ENCODE data around the gene FOXO1. TPM values are rescaled to one million over a fixed set of nuclear protein-coding genes. Genes with fewer than 3 reads are reported as not detected.

Gene FOXO1
- total RNA-seq, 1 donor from 2014 or later, result 17.7 TPM

DNA sequence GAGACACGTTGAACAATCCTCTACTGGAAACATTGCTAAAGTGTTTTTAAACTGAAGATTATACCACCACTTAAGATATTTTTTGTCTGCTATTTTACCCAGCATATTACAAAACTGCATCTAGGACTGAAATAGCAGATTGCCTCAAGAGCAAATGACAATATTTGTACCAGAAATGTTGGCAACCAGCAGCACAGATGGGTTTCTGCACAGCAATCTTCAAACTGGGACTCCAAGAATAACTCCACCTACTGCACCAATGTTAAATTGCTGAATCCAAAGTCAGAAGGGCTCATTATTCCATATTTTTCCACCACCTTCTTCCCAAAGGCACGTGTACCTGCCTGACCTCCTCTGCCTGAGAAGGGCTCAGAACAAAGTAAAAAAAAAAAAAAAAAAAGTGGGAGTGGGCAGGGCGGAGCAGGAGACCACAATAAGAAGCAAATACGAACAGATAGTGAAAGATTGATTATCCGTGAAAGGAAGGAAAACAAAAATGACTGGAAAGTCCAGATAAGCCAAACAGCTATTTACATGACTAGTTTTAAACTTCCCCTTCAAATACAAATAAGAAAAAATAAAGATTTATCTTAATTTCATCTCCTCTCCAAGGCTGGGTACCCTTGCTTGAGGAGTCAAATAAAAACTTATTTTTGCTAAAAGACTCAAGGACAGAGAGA lies 79.4 kb downstream of the FOXO1 start:
- DNase-seq (ENCODE audit: low read depth), result no peak
- H3K27me3 ChIP-seq (ENCODE audit: control insufficient read depth, insufficient read depth, low read length), result no peaks in the 10 kb centered on the region
- no peak overlapping the region for H3K4me3 ChIP-seq (ENCODE audit: low read depth, low read length)
- TF ChIP-seq, protein P1, sequence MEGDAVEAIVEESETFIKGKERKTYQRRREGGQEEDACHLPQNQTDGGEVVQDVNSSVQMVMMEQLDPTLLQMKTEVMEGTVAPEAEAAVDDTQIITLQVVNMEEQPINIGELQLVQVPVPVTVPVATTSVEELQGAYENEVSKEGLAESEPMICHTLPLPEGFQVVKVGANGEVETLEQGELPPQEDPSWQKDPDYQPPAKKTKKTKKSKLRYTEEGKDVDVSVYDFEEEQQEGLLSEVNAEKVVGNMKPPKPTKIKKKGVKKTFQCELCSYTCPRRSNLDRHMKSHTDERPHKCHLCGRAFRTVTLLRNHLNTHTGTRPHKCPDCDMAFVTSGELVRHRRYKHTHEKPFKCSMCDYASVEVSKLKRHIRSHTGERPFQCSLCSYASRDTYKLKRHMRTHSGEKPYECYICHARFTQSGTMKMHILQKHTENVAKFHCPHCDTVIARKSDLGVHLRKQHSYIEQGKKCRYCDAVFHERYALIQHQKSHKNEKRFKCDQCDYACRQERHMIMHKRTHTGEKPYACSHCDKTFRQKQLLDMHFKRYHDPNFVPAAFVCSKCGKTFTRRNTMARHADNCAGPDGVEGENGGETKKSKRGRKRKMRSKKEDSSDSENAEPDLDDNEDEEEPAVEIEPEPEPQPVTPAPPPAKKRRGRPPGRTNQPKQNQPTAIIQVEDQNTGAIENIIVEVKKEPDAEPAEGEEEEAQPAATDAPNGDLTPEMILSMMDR (IDR thresholded peaks at IDR 0.05; ENCODE audit: insufficient read depth, low read length, poor library complexity, severe bottlenecking), result no peak
- H3K36me3 ChIP-seq (ENCODE audit: control insufficient read depth, insufficient read depth, low read length), result no peaks in the 10 kb centered on the region

DNA sequence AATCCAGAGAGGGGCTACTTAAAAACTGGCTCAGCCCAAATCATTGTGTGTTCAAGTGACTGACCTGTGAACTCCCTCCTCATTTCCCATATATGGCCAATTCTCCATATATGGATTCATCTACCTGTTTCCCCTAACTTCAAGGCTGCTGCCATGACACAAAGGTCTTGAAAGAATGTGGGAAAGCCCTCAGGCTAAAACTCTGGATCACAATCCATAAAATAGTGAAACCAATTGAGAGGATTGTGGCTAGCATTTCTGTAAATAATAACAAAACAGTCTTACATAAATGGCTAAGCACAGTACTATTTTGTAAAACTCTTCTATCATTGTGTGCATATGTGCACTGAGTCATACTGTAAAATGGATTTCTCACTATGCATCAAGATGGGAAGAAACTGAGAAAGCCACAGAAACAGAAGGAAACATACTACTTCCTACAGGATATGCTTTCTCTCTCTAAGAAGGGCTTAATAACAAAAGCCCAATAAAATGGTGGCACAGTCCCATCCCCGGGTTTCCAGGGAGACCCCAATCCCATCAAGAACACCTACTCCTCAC lies 80.5 kb downstream of the FOXO1 start:
- H3K4me3 ChIP-seq (ENCODE audit: low read depth, low read length), result no peak overlapping the region
- H3K27me3 ChIP-seq (ENCODE audit: control insufficient read depth, insufficient read depth, low read length), result no peaks in the 10 kb centered on the region
- no peak for DNase-seq (ENCODE audit: low read depth)
- TF ChIP-seq, protein P1 (IDR thresholded peaks at IDR 0.05; ENCODE audit: insufficient read depth, low read length, poor library complexity, severe bottlenecking), result no peak
- no peaks in the 10 kb centered on the region for H3K36me3 ChIP-seq (ENCODE audit: control insufficient read depth, insufficient read depth, low read length)

DNA sequence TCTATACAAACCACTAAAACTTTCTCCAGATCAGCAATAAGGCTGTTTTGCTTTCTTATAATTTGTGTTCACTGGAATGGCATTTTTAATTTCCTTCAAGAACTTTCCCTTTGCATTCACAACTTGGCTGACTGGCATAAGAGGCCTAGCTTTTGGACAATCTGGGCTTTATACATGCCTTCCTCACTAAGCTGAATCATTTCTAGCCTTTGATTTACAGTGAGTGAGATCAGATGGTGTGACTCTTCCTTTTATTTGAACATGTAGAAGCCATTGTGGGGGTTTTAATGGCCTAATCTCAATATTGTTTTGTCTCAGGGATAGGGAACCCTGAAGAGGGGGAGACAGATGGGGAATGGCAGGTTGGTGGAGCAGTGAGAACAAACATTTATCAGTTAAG lies 82.7 kb downstream of the FOXO1 start:
- H3K4me3 ChIP-seq (ENCODE audit: low read depth, low read length), result no peak overlapping the region
- H3K27me3 ChIP-seq (ENCODE audit: control insufficient read depth, insufficient read depth, low read length), result no peaks in the 10 kb centered on the region
- TF ChIP-seq, protein P1 (IDR thresholded peaks at IDR 0.05; ENCODE audit: insufficient read depth, low read length, poor library complexity, severe bottlenecking), result no peak
- H3K36me3 ChIP-seq (ENCODE audit: control insufficient read depth, insufficient read depth, low read length), result no peaks in the 10 kb centered on the region
- no peak for DNase-seq (ENCODE audit: low read depth)

DNA sequence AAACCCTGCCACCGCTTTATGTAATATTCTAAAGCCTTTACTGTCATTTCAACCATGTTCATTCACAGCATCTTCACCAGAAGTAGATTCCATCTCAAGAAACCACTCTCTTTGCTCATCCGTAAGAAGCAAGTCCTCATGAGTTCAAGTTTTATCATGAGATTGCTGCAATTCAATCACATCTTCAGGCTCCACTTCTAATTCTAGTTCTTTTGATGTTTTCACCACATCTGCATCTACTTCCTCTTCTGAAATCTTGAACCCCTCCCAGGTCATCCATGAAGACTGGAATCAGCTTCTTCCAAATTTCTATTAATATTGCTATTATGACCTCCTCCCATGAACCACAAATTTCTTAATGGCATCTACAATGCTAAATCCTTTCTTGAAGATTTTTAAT lies 83.9 kb downstream of the FOXO1 start:
- Histone ChIP-seq H3K27me3 (ENCODE audit: control insufficient read depth, insufficient read depth, low read length) (no peaks in the 10 kb centered on the region), H3K36me3 (ENCODE audit: control insufficient read depth, insufficient read depth, low read length) (no peaks in the 10 kb centered on the region), H3K4me3 (ENCODE audit: low read depth, low read length) (no peak overlapping the region)
- no peak for DNase-seq (ENCODE audit: low read depth)
- TF ChIP-seq, protein P1 (IDR thresholded peaks at IDR 0.05; ENCODE audit: insufficient read depth, low read length, poor library complexity, severe bottlenecking), result no peak

DNA sequence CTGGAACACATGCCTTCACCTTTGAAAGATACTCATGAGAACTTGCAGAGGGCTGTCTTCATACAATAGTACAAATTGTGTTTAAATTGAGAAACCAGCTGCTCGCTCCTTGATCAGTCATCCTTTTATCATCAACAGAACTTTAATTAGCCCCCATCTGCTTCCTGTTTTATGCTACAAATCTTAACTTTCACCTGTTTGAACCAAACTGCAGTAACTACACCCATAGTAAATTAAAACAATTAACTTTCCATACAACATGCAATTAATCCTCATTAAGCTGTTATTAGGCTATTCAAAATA lies 85.2 kb downstream of the FOXO1 start:
- H3K36me3 ChIP-seq (ENCODE audit: control insufficient read depth, insufficient read depth, low read length), result no peaks in the 10 kb centered on the region
- no peak for DNase-seq (ENCODE audit: low read depth)
- no peak overlapping the region for H3K4me3 ChIP-seq (ENCODE audit: low read depth, low read length)
- no peaks in the 10 kb centered on the region for H3K27me3 ChIP-seq (ENCODE audit: control insufficient read depth, insufficient read depth, low read length)
- TF ChIP-seq, protein P1 (IDR thresholded peaks at IDR 0.05; ENCODE audit: insufficient read depth, low read length, poor library complexity, severe bottlenecking), result no peak

Data from kidney epithelial cell (primary cell).